WI38 (cell line): ENCODE measurements around the gene CHST5.
"Not testable (repeated sequence)": the region's sequence is repeated elsewhere in the genome, so short reads cannot be mapped to it uniquely, and the experiment has no call there.

ENCODE experiments used
- H3K4me3 ChIP-seq: 2 replicates; pipeline ENCODE4 v1.5.1; 2011; ENCODE audit warnings: low read depth, mild to moderate bottlenecking, control low read depth, low read length
- CTCF ChIP-seq: IDR thresholded peaks from 2 replicates; pipeline ENCODE4 v1.5.1; 2012; ENCODE audit warnings: low read depth, mild to moderate bottlenecking, control low read depth, low read length

Gene CHST5

GRCh38 chr16:75502916-75503605 lies 32.8 kb downstream of the CHST5 start:
- TF ChIP-seq CTCF = no peak
- H3K4me3 ChIP-seq = no peak overlapping the region

- not testable (repeated sequence) for H3K4me3 ChIP-seq
Observed at GRCh38 chr16:75501820-75502219, 34.1 kb downstream of the CHST5 start.

GRCh38 chr16:75501359-75501758 lies 34.5 kb downstream of the CHST5 start:
- no peak overlapping the region for H3K4me3 ChIP-seq
- TF ChIP-seq CTCF = no peak

- not testable (repeated sequence) for H3K4me3 ChIP-seq
Observed at GRCh38 chr16:75498605-75499322, 37.1 kb downstream of the CHST5 start.

GRCh38 chr16:75497558-75497957 lies 38.4 kb downstream of the CHST5 start:
- no peak for TF ChIP-seq CTCF
- H3K4me3 ChIP-seq = no peak overlapping the region

GRCh38 chr16:75495076-75495674 lies 40.7 kb downstream of the CHST5 start, which contains the start of gene CHST6:
TSS of gene CHST6 (minus strand) at chr16:75495441. CDS start at chr16:75479828, 15,613 bp downstream.
- TF ChIP-seq CTCF = no peak
- H3K4me3 ChIP-seq = peak within 1 kb of the TSS; percentile 22; the same call in 1 of the 2 replicates

GRCh38 chr16:75494661-75495075 lies 41.2 kb downstream of the CHST5 start:
- no peak for TF ChIP-seq CTCF
- H3K4me3 ChIP-seq = peak overlapping the region; percentile 22; the same call in 1 of the 2 replicates

- TF ChIP-seq CTCF = no peak
- H3K4me3 ChIP-seq = no peak overlapping the region
Observed at GRCh38 chr16:75494184-75494583, 41.7 kb downstream of the CHST5 start.
